Neural progenitor cell (in vitro differentiated cells): ENCODE data around the gene IL3RA. TPM values are rescaled to one million over a fixed set of nuclear protein-coding genes. Genes with fewer than 3 reads are reported as not detected.
A peak's percentile ranks its signal among the peaks of the same experiment; 100 is the strongest.

Experiments
- DNase-seq: peaks from one replicate; pipeline ENCODE4 v3.0.0-alpha.2; 2016; ENCODE audit warnings: low spot score
- H2AFZ ChIP-seq: fragments of 200-600 bp; sonication (generic); replicated peaks from 2 replicates; pipeline ENCODE4 v1.6.1; 2016; ENCODE audit warnings: antibody characterized with exemption
- H3F3A ChIP-seq: fragments of 200-600 bp; sonication (generic); 2 replicates; pipeline ENCODE4 v1.6.1; 2016; ENCODE audit warnings: antibody characterized with exemption, low read depth
- H3K27ac ChIP-seq: fragments of 200-600 bp; sonication (generic); 2 replicates; pipeline ENCODE4 v1.5.1; 2016; ENCODE audit warnings: mild to moderate bottlenecking
- H3K27me3 ChIP-seq: fragments of 200-600 bp; sonication (generic); 2 replicates; pipeline ENCODE4 v1.6.1; 2016; ENCODE audit warnings: mild to moderate bottlenecking, moderate library complexity
- H3K36me3 ChIP-seq: fragments of 200-600 bp; sonication (generic); 2 replicates; pipeline ENCODE4 v1.5.1; 2016
- H3K4me1 ChIP-seq: fragments of 200-600 bp; sonication (generic); 2 replicates; pipeline ENCODE4 v1.6.1; 2016; ENCODE audit warnings: mixed run types
- H3K4me2 ChIP-seq: fragments of 200-600 bp; sonication (generic); 2 replicates; pipeline ENCODE4 v1.6.1; 2016
- H3K4me3 ChIP-seq: fragments of 200-600 bp; sonication (generic); 2 replicates; pipeline ENCODE4 v1.5.1; 2016
- H3K79me2 ChIP-seq: fragments of 200-600 bp; sonication (generic); 2 replicates; pipeline ENCODE4 v1.6.1; 2016; ENCODE audit warnings: low read depth
- H3K9ac ChIP-seq: fragments of 200-600 bp; sonication (generic); 2 replicates; pipeline ENCODE4 v1.6.1; 2016
- H3K9me3 ChIP-seq: fragments of 200-600 bp; sonication (generic); 2 replicates; pipeline ENCODE4 v1.5.1; 2016; ENCODE audit warnings: low read depth
- H4K20me1 ChIP-seq: fragments of 200-600 bp; sonication (generic); 2 replicates; pipeline ENCODE4 v1.6.1; 2016; ENCODE audit warnings: low read depth
- H3K27ac Mint-ChIP-seq: 3 replicates; pipeline ENCODE4 v1.8.0; 2021; ENCODE audit warnings: mixed read lengths
- H3K27me3 Mint-ChIP-seq: 2 replicates; pipeline ENCODE4 v1.8.0; 2022; ENCODE audit warnings: low read depth, mild to moderate bottlenecking, inconsistent platforms, moderate library complexity, mixed read lengths; ENCODE audit not compliant: insufficient read depth
- H3K36me3 Mint-ChIP-seq: 3 replicates; pipeline ENCODE4 v1.8.0; 2021; ENCODE audit warnings: mixed read lengths
- H3K4me1 Mint-ChIP-seq: 3 replicates; pipeline ENCODE4 v1.8.0; 2021; ENCODE audit warnings: mixed read lengths
- H3K4me3 Mint-ChIP-seq: 3 replicates; pipeline ENCODE4 v1.8.0; 2021; ENCODE audit warnings: mild to moderate bottlenecking, moderate library complexity, mixed read lengths
- H3K9me3 Mint-ChIP-seq: 3 replicates; pipeline ENCODE4 v1.8.0; 2020; ENCODE audit warnings: mixed read lengths
- EZH2 ChIP-seq: fragments of 200-600 bp; sonication (generic); IDR thresholded peaks from 2 replicates; pipeline ENCODE4 v1.6.1; 2017; ENCODE audit warnings: antibody characterized with exemption, mild to moderate bottlenecking, moderate library complexity
- EZH2phosphoT487 ChIP-seq: fragments of 200-600 bp; sonication (generic); IDR thresholded peaks from 2 replicates; pipeline ENCODE4 v1.6.1; 2017; ENCODE audit warnings: antibody characterized with exemption
- total RNA-seq: library from RNA; depleted of rRNA; stranded (reverse); fragments of >200 nt; gene quantifications from 2 replicates; pipeline ENCODE4 v1.2.3, GENCODE V29; 2015; ENCODE audit warnings: low replicate concordance
- TF ChIP-seq, protein P1 (sequence below): fragments of 200-600 bp; sonication (generic); IDR thresholded peaks from 2 replicates; pipeline ENCODE4 v1.5.1; 2017; ENCODE audit warnings: antibody characterized with exemption, mild to moderate bottlenecking

The IL3RA gene
- total RNA-seq, 1 donor from 2014 or later, result not detected

GRCh38 chrX:1391707-1392375, 55.3 kb downstream of the IL3RA start, which contains the start of gene SLC25A6:
SLC25A6 (minus strand) TSS chrX:1392113; CDS start chrX:1392009, 104 bp downstream.
- Histone ChIP-seq H3K4me3 (peak within 1 kb of the TSS; percentile 92), H3F3A (peaks cover 24% of the 10 kb centered on the region), H3K4me2 (peak within 1 kb of the TSS; percentile 99), H3K79me2 (peaks cover 80% of the 10 kb centered on the region), H3K27ac (peak within 1 kb of the TSS; percentile 93), H3K36me3 (peaks cover 6% of the 10 kb centered on the region), H2AFZ (peak within 1 kb of the TSS; percentile 45), H3K4me1 (peaks cover 19% of the 10 kb centered on the region), H3K27me3 (no peaks in the 10 kb centered on the region), H3K9ac (peak within 1 kb of the TSS; percentile 88), H3K9me3 (no peaks in the 10 kb centered on the region), H4K20me1 (peaks cover 57% of the 10 kb centered on the region)
- H3K36me3 Mint-ChIP-seq, result peaks cover 31% of the 10 kb centered on the region
- peaks cover 4% of the 10 kb centered on the region for H3K27me3 Mint-ChIP-seq
- no peaks in the 10 kb centered on the region for H3K9me3 Mint-ChIP-seq
- H3K4me1 Mint-ChIP-seq, result peaks cover 32% of the 10 kb centered on the region
- peak within 1 kb of the TSS; percentile 92 for H3K4me3 Mint-ChIP-seq
- DNase-seq, result peak; percentile 99
- H3K27ac Mint-ChIP-seq, result peak within 1 kb of the TSS; percentile 85
- TF ChIP-seq, protein P1, sequence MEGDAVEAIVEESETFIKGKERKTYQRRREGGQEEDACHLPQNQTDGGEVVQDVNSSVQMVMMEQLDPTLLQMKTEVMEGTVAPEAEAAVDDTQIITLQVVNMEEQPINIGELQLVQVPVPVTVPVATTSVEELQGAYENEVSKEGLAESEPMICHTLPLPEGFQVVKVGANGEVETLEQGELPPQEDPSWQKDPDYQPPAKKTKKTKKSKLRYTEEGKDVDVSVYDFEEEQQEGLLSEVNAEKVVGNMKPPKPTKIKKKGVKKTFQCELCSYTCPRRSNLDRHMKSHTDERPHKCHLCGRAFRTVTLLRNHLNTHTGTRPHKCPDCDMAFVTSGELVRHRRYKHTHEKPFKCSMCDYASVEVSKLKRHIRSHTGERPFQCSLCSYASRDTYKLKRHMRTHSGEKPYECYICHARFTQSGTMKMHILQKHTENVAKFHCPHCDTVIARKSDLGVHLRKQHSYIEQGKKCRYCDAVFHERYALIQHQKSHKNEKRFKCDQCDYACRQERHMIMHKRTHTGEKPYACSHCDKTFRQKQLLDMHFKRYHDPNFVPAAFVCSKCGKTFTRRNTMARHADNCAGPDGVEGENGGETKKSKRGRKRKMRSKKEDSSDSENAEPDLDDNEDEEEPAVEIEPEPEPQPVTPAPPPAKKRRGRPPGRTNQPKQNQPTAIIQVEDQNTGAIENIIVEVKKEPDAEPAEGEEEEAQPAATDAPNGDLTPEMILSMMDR, result peak; percentile 27
- TF ChIP-seq EZH2, result no peak

DNA sequence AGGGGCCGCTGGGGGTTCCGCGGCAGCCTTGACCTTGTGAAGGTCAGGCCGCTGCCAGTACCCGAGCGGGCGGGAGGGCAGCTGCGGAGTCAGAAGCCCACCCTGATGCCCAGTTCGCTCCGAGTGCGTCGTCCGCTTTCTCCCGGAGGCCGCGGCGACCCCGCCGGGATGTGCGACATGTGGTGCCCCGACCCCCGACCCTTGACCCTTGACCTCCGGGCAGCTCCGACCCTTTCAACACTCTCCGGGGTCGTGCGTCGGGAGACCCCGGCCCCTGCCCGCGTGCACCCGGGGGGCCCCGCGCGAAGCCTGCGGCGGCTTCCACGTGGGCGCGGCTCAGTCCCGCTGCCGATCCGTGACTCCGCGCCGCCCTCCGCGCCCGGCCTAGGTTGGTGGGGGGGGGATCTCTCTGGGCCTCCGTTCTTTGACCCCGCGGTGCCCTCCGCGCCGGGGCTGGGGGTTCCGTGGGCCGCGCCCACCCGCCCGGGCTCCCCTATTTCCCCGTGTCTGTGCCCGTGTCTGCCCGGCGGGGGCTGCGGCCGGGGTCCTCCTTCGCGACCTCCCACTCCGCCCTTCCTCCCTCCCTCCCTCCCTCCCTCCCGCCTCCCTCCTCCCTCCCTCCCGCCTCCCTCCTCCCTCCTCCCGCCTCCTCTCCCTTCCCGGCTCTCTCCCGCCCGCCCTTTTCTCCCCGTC, 55.9 kb downstream of the IL3RA start:
- H3K4me2 ChIP-seq, result peak overlapping the region; percentile 94
- peaks cover 75% of the 10 kb centered on the region for H3K79me2 ChIP-seq
- H2AFZ ChIP-seq, result no peak overlapping the region
- H3K4me1 ChIP-seq, result peaks cover 19% of the 10 kb centered on the region
- peaks cover 21% of the 10 kb centered on the region for H3F3A ChIP-seq
- no peaks in the 10 kb centered on the region for H3K9me3 ChIP-seq
- peak overlapping the region; percentile 92 for H3K4me3 ChIP-seq
- peaks cover 6% of the 10 kb centered on the region for H3K36me3 ChIP-seq
- DNase-seq, result peak; percentile 84
- no peak overlapping the region for H3K9ac ChIP-seq
- H3K36me3 Mint-ChIP-seq, result peaks cover 30% of the 10 kb centered on the region
- no peaks in the 10 kb centered on the region for H3K9me3 Mint-ChIP-seq
- no peak overlapping the region for H3K27ac Mint-ChIP-seq
- no peak for TF ChIP-seq EZH2
- TF ChIP-seq EZH2phosphoT487, result no peak
- TF ChIP-seq, protein P1, result no peak
- H3K27me3 ChIP-seq, result no peaks in the 10 kb centered on the region
- H3K27me3 Mint-ChIP-seq, result peaks cover 4% of the 10 kb centered on the region
- H3K4me1 Mint-ChIP-seq, result peaks cover 32% of the 10 kb centered on the region
- H3K4me3 Mint-ChIP-seq, result peak overlapping the region; percentile 92
- H3K27ac ChIP-seq, result peak overlapping the region; percentile 48
- peaks cover 50% of the 10 kb centered on the region for H4K20me1 ChIP-seq

- Histone ChIP-seq H3K4me2 (peak overlapping the region; percentile 94), H3F3A (peaks cover 18% of the 10 kb centered on the region), H3K79me2 (peaks cover 60% of the 10 kb centered on the region), H3K27ac (peak overlapping the region; percentile 58), H3K36me3 (peaks cover 6% of the 10 kb centered on the region), H3K9ac (no peak overlapping the region), H3K4me1 (peaks cover 19% of the 10 kb centered on the region), H3K27me3 (no peaks in the 10 kb centered on the region), H3K9me3 (no peaks in the 10 kb centered on the region), H3K4me3 (peak overlapping the region; percentile 92), H4K20me1 (peaks cover 35% of the 10 kb centered on the region), H2AFZ (no peak overlapping the region)
- Mint-ChIP-seq H3K4me3 (peak overlapping the region; percentile 92), H3K9me3 (no peaks in the 10 kb centered on the region), H3K27me3 (peaks cover 4% of the 10 kb centered on the region), H3K4me1 (peaks cover 27% of the 10 kb centered on the region), H3K27ac (peak overlapping the region; percentile 90), H3K36me3 (peaks cover 16% of the 10 kb centered on the region)
- TF ChIP-seq EZH2 (no peak), EZH2phosphoT487 (no peak)
- TF ChIP-seq, protein P1, result no peak
- no peak for DNase-seq
These were observed 57.5 kb downstream of the IL3RA start for GRCh38 chrX:1393871-1394615.
